ENCODE results near the gene CPNE6.

DNA sequence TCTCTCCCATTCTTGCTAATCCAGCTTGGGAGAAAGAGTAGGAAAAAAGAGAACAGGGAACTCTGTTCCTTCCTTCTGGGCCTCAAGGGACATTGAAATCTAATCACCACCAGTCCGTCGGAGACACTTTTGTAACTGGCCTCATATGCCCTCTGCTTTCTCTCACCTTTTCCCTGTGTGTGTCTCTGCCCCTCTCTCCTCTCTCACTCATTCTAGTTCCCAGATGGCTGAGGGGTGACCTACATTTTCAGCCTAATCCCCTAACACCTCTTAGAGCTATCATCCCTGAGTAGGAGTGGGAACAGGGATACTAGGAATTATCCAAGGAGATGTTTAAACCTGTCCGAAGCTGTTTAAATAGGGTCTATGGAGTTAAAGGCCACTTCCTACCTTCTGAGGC is 13.9 kb downstream of the CPNE6 start:
- TF ChIP-seq, protein P1, sequence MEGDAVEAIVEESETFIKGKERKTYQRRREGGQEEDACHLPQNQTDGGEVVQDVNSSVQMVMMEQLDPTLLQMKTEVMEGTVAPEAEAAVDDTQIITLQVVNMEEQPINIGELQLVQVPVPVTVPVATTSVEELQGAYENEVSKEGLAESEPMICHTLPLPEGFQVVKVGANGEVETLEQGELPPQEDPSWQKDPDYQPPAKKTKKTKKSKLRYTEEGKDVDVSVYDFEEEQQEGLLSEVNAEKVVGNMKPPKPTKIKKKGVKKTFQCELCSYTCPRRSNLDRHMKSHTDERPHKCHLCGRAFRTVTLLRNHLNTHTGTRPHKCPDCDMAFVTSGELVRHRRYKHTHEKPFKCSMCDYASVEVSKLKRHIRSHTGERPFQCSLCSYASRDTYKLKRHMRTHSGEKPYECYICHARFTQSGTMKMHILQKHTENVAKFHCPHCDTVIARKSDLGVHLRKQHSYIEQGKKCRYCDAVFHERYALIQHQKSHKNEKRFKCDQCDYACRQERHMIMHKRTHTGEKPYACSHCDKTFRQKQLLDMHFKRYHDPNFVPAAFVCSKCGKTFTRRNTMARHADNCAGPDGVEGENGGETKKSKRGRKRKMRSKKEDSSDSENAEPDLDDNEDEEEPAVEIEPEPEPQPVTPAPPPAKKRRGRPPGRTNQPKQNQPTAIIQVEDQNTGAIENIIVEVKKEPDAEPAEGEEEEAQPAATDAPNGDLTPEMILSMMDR (IDR thresholded peaks at IDR 0.05), result no peak
- no peak for TF ChIP-seq EZH2 (IDR thresholded peaks at IDR 0.05; ENCODE audit: borderline replicate concordance, insufficient read depth, low read depth, low read length, poor library complexity, severe bottlenecking)

All from B cell (primary cell).